Loucy (cell line): ENCODE results near the gene SLC22A8.

Experiments used
- H2AFZ ChIP-seq: fragments of 200-600 bp; sonication (generic); 2 replicates; pipeline ENCODE4 v1.6.0; 2016; ENCODE audit warnings: antibody characterized with exemption, mild to moderate bottlenecking, low read length, moderate library complexity
- H3F3A ChIP-seq: fragments of 200-600 bp; 2 replicates; pipeline ENCODE4 v1.6.0; 2016; ENCODE audit warnings: antibody characterized with exemption, low read depth, mild to moderate bottlenecking
- H3K27me3 ChIP-seq: fragments of 200-600 bp; sonication (generic); 2 replicates; pipeline ENCODE4 v1.6.1; 2014; ENCODE audit warnings: low read length, mild to moderate bottlenecking; ENCODE audit not compliant: insufficient read depth, poor library complexity, severe bottlenecking
- H3K36me3 ChIP-seq: fragments of 200-600 bp; sonication (generic); 2 replicates; pipeline ENCODE4 v1.6.1; 2016; ENCODE audit warnings: low read length; ENCODE audit not compliant: insufficient read depth
- H3K4me1 ChIP-seq: fragments of 200-600 bp; sonication (generic); 2 replicates; pipeline ENCODE4 v1.5.1; 2014; ENCODE audit warnings: low read length, mild to moderate bottlenecking; ENCODE audit not compliant: insufficient read depth, poor library complexity, severe bottlenecking
- H3K4me2 ChIP-seq: fragments of 200-600 bp; sonication (generic); 2 replicates; pipeline ENCODE4 v1.6.0; 2014; ENCODE audit warnings: antibody characterized with exemption, low read length, low read depth, mild to moderate bottlenecking; ENCODE audit not compliant: poor library complexity, severe bottlenecking
- H3K4me3 ChIP-seq: fragments of 200-600 bp; sonication (generic); 2 replicates; pipeline ENCODE4 v1.5.1; 2014; ENCODE audit warnings: low read length, mild to moderate bottlenecking, mixed read lengths; ENCODE audit not compliant: poor library complexity, severe bottlenecking
- H3K79me2 ChIP-seq: fragments of 200-600 bp; sonication (generic); 2 replicates; pipeline ENCODE4 v1.6.1; 2014; ENCODE audit warnings: low read length; ENCODE audit not compliant: insufficient read depth
- H3K9ac ChIP-seq: fragments of 200-600 bp; sonication (generic); 2 replicates; pipeline ENCODE4 v1.6.0; 2014; ENCODE audit warnings: mild to moderate bottlenecking, low read depth, low read length, moderate library complexity; ENCODE audit not compliant: poor library complexity, severe bottlenecking
- H3K9me2 ChIP-seq: fragments of 200-600 bp; sonication (generic); replicated peaks from 2 replicates; pipeline ENCODE4 v1.6.1; 2016; ENCODE audit warnings: low read depth, low read length, mixed read lengths
- H3K9me3 ChIP-seq: fragments of 200-600 bp; sonication (generic); 2 replicates; pipeline ENCODE4 v1.6.1; 2014; ENCODE audit warnings: mild to moderate bottlenecking, antibody characterized with exemption, low read length, low read depth; ENCODE audit not compliant: insufficient read depth
- H4K20me1 ChIP-seq: fragments of 200-600 bp; sonication (generic); 2 replicates; pipeline ENCODE4 v1.6.0; 2014; ENCODE audit warnings: antibody characterized with exemption, low read length, mild to moderate bottlenecking; ENCODE audit not compliant: insufficient read depth, poor library complexity, severe bottlenecking
- CTCF ChIP-seq: fragments of 200-600 bp; sonication (generic); conservative IDR thresholded peaks from 2 replicates; pipeline ENCODE4 v1.5.1; 2014; ENCODE audit warnings: mild to moderate bottlenecking, antibody characterized with exemption, low read length
- EZH2phosphoT487 ChIP-seq: fragments of 200-600 bp; IDR thresholded peaks from 2 replicates; pipeline ENCODE4 v1.6.1; 2018; ENCODE audit warnings: antibody characterized with exemption, mild to moderate bottlenecking, moderate library complexity, borderline replicate concordance

The SLC22A8 gene

DNA sequence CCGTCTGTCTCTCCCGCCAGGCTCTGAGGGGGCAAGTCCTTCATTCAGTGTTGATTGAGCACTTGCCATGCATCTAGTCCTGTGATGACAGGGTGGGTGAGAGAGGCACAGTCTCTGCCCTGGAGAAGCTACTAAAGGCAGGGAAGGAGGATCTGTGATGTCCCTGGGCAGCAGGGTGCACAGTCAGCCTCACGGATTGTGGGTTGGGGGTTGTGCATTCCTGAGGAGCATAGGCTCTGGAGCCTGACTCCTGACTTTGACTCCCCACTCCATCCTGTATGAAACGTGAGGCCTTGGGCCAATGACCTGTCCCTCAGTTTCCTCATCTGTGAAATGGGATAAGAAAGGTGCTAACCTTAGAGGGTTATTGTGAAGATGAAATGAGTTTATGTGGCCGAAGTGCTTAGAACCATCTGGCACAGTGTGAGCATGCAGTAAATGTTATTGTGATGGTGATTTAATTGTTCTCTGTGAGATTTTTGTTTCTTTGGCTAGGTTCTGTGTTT lies 4.7 kb downstream of the SLC22A8 start:
- no peak overlapping the region for H3K4me3 ChIP-seq
- no peaks in the 10 kb centered on the region for H3K36me3 ChIP-seq
- no peaks in the 10 kb centered on the region for H3K9me2 ChIP-seq
- no peak overlapping the region for H2AFZ ChIP-seq
- H4K20me1 ChIP-seq: no peaks in the 10 kb centered on the region
- H3K27me3 ChIP-seq: no peaks in the 10 kb centered on the region
- no peak overlapping the region for H3K9ac ChIP-seq
- H3K4me1 ChIP-seq: no peaks in the 10 kb centered on the region
- H3K4me2 ChIP-seq: no peak overlapping the region
- H3K79me2 ChIP-seq: no peaks in the 10 kb centered on the region
- no peaks in the 10 kb centered on the region for H3K9me3 ChIP-seq
- TF ChIP-seq EZH2phosphoT487 (no peak), CTCF (no peak)
- no peaks in the 10 kb centered on the region for H3F3A ChIP-seq

DNA sequence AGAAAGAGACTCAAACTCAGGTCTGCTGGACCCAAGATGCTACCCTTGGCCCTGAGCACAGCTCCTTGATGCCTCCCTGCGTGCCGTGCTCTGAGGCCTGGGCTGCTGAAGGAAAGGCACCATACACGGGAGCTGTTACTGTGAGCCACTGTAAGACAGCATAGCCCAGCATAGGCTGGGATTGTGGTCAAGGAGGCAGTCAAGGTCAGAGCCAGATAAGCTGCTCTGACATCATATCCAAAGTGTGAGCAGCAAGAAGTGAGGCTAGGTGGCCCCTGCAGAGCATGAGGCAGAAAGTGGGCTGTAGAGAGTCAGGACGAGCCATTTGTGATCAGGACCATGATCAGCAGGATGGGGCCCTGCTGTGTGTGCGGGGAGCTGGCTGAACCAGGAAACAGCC lies 7.7 kb downstream of the SLC22A8 start:
- no peaks in the 10 kb centered on the region for H3K9me3 ChIP-seq
- H3K9me2 ChIP-seq: no peaks in the 10 kb centered on the region
- H3K79me2 ChIP-seq: no peaks in the 10 kb centered on the region
- no peaks in the 10 kb centered on the region for H3F3A ChIP-seq
- H3K9ac ChIP-seq: no peak overlapping the region
- H4K20me1 ChIP-seq: no peaks in the 10 kb centered on the region
- H3K4me1 ChIP-seq: no peaks in the 10 kb centered on the region
- no peaks in the 10 kb centered on the region for H3K27me3 ChIP-seq
- no peaks in the 10 kb centered on the region for H3K36me3 ChIP-seq
- H3K4me2 ChIP-seq: no peak overlapping the region
- TF ChIP-seq EZH2phosphoT487 (no peak), CTCF (no peak)
- no peak overlapping the region for H3K4me3 ChIP-seq
- no peak overlapping the region for H2AFZ ChIP-seq

DNA sequence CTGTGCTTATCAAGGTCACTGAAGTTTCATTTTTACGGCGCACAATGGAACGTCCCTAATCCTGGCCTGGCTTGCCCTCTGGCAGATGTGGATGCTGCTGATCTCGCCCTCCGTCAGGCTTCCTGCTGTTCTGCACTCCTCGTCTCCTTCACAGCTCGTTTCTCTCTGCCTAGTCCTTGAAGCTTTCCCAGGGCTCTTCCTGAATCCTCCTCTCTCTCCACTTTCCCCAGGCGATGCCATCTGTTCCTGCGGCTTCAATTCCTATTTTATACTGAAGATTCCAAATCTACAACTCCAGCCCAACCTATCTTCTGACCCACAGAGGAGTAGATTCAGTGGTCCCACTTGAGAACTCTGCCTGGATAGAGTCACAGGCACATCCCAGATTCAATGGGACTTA lies 14.2 kb downstream of the SLC22A8 start:
- no peak overlapping the region for H3K4me3 ChIP-seq
- H3K9me2 ChIP-seq: no peaks in the 10 kb centered on the region
- no peaks in the 10 kb centered on the region for H3F3A ChIP-seq
- TF ChIP-seq CTCF (no peak), EZH2phosphoT487 (no peak)
- H3K36me3 ChIP-seq: no peaks in the 10 kb centered on the region
- H3K4me1 ChIP-seq: no peaks in the 10 kb centered on the region
- H3K27me3 ChIP-seq: no peaks in the 10 kb centered on the region
- H3K4me2 ChIP-seq: no peak overlapping the region
- H3K79me2 ChIP-seq: no peaks in the 10 kb centered on the region
- H3K9ac ChIP-seq: no peak overlapping the region
- no peaks in the 10 kb centered on the region for H3K9me3 ChIP-seq
- no peaks in the 10 kb centered on the region for H4K20me1 ChIP-seq
- H2AFZ ChIP-seq: no peak overlapping the region
